Activated CD4-positive, alpha-beta T cell treated with anti-CD3 and anti-CD28 coated beads, Interleukin-2, amount 50 U/mL, for 1 hour (primary cell): Measurements from ENCODE around the gene INTS3.

Experiments used
- DNase-seq: peaks from one replicate; pipeline ENCODE4 v3.0.0-alpha.2; 2020

Gene INTS3

DNA sequence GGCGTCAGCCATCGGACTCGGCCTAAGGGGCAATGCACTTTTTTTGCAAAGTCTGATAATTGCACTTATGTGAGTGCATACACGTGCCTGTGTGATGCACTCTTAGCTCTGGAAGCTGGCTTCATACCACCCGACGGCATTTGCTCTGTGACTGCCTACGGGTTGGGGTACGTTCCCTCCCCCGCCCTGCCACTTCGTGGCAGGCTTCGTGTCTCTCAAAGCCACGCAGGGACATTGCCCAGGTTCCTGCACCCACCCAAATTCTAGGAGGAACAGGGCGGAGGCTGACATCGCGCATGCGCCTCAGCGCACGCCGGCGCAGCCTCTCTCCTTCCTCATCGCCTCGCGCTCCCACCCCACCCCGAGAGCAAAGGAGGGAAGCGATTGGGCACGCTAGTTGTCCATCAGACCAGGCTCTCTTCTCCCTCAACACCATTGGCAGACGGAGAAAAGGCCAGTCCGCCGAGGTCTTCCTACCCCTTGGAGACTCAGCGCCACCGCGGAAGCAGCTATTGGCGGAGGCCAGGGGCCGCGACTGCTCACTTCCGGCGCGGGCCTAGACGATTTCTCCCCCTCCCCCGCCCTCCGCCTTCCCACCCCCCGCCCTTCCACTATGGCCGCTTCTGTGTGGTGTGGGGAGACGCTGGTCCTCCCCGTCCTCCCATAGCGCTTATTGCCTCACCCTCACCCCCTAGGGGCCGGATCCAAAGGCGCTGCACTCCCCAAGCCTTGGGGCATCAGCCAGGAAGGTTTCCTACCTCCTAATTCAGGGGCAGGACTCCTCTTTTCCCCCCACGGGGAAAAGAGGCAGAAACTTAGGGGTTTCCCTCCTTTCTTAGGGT is at the start of gene INTS3:
INTS3 (plus strand) TSS at position 588 of the 842 bp plus-strand sequence. CDS start 585 bp downstream, outside the sequence.
- peak; percentile 98 for DNase-seq

- peak; percentile 16 for DNase-seq
Measured at GRCh38 chr1:153678519-153679336, 49.1 kb upstream of the INTS3 start, which contains the start of gene NPR1. Gene NPR1, plus strand, starts transcription at chr1:153678688. Its CDS starts 421 bp downstream, at chr1:153679109.

- DNase-seq, result peak; percentile 20
Measured at GRCh38 chr1:153679337-153680119, 48.3 kb upstream of the INTS3 start.

DNA sequence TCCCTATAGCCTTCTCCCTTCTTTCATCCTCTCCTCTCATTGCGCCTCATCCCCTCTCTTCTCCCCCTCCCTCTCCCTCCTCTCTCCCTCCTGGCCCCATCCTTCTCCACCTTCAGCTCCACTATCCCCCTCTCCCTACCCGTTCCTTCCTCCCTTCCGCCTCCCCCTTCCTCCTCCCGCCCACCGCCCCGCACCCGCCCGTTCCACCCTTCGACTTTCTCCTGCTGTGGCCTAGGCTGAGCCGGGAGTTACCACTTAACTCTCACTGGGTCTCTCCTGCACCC is 47.8 kb upstream of the INTS3 start:
- no peak for DNase-seq

DNA sequence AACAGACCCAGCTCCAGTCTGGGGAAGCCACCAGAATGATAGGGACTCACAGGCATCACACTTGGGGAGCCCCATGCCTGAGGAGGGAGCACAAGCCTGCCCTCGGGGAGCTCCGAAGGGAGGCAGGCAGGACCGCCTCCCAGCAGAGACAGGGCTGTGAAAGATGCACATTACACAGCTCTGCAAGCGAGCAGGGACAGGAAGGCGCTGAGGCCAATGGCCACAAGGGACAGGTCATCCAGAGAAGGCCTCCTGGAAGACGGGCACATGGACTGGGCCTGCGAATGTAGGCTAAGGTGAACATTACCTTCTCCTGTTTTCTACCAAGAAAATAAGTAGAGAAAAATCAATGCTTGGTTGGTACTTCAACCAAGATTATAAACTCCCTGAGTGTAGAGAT is 45.1 kb upstream of the INTS3 start:
- no peak for DNase-seq

- DNase-seq, result no peak
Measured at GRCh38 chr1:153683854-153684253, 44.0 kb upstream of the INTS3 start.

DNA sequence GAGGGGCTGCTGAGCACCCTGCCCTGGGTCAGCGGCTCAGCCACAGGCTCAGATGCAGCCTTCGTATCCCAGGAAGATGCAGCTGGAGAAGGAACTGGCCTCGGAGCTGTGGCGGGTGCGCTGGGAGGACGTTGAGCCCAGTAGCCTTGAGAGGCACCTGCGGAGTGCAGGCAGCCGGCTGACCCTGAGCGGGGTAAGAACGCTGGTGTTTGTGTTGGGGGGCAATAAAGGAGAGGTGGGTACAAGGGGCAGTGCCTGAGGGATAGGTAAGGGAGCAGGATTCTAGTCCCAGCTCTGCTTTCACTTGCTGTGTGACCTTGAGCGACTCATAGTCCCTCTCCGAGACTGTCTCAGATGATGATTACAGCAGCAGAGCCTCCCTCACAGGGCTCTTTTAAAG is 43.0 kb upstream of the INTS3 start:
- no peak for DNase-seq

DNA sequence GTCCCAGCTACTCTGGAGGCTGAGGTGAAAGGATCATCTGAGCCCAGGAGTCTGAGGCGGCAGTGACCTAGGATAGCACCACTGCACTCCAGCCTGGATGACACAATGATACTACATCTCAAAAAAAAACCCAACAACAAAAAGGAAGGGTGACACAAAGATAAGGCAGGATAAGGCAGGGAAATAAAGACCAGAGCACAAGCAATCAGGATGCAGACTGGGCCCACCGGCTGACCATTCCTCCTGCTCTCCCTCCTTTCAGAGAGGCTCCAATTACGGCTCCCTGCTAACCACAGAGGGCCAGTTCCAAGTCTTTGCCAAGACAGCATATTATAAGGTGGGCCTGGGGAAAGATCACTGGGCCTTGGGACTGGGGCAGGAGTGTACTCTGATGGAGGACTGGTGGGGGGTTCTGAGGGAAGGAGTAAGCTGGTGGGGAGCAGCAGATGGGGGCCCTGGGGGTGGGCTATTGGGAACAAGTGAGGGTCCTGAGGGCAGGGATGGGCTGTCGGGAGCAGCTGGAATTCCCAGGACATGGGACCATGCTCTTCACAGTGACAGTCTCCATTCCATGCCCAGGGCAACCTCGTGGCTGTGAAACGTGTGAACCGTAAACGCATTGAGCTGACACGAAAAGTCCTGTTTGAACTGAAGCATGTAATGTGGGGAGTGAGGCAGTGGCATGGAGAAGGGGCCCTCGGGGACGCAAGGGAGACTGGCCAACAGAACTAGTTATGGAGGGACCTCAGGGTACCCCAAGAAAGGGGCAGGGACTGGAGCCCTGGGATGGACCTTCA is 42.1 kb upstream of the INTS3 start:
- no peak for DNase-seq

DNA sequence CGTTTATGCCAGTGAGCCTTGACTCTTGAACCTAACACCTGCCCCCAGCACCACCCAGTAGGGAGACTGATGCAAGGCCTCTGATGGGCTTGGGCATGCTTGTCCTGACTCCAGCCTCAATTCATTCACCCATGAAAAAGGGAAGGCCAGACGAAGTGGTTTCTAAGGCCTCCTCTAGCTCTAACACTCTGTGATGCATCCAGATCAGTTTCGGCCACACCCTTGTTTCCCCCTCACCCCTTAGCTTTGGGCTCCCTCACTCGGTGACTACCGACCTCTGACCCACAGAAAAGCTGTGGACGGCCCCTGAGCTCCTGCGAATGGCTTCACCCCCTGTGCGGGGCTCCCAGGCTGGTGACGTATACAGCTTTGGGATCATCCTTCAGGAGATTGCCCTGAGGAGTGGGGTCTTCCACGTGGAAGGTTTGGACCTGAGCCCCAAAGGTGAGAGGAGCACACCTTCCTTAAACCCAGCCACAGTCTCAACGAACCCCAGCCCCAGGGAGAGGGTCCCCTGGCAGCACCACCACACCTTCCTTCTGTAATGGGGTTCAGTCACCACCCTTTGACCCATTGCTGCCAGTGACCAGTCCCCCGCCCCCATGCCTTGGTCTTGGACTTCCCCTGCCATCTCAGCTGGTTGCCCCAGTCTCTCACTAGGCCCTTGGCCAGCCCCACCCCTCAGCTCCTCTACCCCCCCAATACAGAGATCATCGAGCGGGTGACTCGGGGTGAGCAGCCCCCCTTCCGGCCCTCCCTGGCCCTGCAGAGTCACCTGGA is 40.3 kb upstream of the INTS3 start:
- DNase-seq, result no peak

GRCh38 chr1:153688276-153688675 is 39.6 kb upstream of the INTS3 start:
- DNase-seq, result no peak

GRCh38 chr1:153688736-153689328 is 39.0 kb upstream of the INTS3 start:
- no peak for DNase-seq

DNA sequence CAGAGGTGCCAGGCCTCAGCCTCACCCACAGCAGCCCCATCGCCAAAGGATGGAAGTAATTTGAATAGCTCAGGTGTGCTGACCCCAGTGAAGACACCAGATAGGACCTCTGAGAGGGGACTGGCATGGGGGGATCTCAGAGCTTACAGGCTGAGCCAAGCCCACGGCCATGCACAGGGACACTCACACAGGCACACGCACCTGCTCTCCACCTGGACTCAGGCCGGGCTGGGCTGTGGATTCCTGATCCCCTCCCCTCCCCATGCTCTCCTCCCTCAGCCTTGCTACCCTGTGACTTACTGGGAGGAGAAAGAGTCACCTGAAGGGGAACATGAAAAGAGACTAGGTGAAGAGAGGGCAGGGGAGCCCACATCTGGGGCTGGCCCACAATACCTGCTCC is 34.4 kb upstream of the INTS3 start:
- DNase-seq, result no peak

DNA sequence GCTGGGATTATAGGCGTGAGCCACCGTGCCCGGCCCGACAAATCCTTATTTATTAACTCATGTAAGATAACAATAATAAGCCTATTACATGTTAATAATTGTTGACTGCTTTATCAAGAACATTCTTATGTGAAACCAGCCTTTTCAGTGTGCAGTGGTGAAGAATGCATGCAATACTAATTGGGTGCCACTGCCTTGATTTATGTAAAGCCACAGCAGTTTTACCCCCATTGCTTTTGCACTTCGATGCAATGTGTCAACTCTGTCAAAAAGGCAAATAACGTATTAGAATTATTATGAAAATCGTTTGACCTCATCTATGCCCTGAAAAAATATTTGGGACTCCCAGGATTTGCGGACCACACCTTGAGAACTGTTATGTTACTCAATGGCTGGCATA is 31.1 kb upstream of the INTS3 start:
- no peak for DNase-seq

- DNase-seq, result no peak
Measured at GRCh38 chr1:153697191-153698019, 30.4 kb upstream of the INTS3 start.

GRCh38 chr1:153698020-153698922 is 29.6 kb upstream of the INTS3 start:
- DNase-seq, result no peak

DNA sequence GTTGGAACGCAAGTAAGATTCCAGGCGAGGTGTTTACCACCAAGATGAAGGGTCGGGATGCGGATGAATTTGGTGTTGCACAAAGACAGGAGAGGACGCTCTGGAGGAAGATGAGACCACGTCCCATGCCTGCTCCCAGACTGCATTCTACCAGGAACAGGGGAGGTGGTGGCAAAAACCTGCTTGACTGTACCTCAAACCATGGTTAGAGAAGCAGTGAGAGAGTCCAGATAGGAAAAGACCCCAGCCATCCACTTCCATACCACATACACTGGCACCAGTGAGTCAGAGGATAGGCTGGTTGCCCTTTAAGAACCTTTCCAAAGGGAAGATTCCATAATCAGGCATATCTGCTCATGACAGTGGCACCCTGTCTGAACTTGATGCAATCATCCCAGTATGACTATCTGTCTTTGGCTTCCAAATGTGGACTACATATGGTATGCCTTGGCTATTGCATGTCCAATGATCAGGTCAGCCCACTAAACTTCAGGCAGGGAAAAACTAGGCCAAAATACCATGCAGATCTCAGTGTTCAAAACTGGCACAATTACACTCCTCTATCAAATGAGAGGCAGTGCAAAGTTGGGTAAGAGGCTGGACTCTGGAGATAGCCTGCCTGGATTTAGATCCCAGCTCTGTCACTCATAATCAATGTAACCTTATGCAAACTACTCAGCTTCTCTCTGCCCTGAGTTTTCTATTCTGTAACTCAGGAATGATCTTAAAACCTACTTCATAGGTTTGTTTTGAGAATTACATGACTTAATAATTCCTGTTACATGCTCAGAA is 28.7 kb upstream of the INTS3 start:
- no peak for DNase-seq

- DNase-seq, result no peak
Measured at GRCh38 chr1:153699768-153700167, 28.1 kb upstream of the INTS3 start.

DNA sequence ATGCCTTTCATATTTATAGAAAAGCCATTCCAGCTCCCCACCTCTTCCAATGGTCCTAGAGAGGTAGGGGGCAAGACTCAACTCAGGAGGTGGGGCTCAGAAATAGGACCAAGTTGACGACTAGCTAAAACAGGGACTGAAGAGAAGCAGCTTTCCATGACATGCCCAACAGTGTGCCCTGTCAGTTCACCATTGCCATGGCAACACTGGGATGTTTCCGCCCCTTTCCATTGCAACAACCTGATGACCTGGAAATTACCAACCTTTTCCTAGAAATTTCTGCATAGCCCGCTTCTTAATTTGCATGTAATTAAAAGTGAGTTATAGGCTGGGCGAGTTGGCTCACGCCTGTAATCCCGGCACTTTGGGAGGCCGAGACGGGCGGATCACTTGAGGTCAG is 22.4 kb upstream of the INTS3 start:
- DNase-seq, result no peak
